IMR-90 (cell line): ENCODE measurements around the gene SLC22A6. TPM values are rescaled to one million over a fixed set of nuclear protein-coding genes. Genes with fewer than 3 reads are reported as not detected.

Experiments used
- ATAC-seq: fragments of 200-7000 bp; cut with Tn5 transposase; 2 replicates; pipeline ENCODE4 v1.9.1; 2020; ENCODE audit warnings: low read depth, mild to moderate bottlenecking, moderate library complexity
- BruUV-seq: library from RNA; stranded (reverse); fragments of 400-500 nt; replicated peaks from 2 replicates; lab custom pipeline; 2021; lab: Mats Ljungman, UMichigan
- CTCF ChIA-PET: fragments of 300-600 bp; formaldehyde crosslinking; extraction: SDS; loops from one replicate; lab custom pipeline; 2021; ENCODE audit warnings: antibody characterized with exemption; lab: Yijun Ruan, JAX
- POLR2A ChIA-PET: fragments of 300-600 bp; sonication (Branson Sonifier 250); formaldehyde crosslinking; loops from one replicate; lab custom pipeline; 2022; ENCODE audit warnings: antibody characterized with exemption; ENCODE audit not compliant: unreplicated experiment; lab: Charles Lee
- DNase-seq: peaks from one replicate; pipeline ENCODE4 v3.0.0; 2013
- H2AFZ ChIP-seq: replicated peaks from 2 replicates; pipeline ENCODE3; 2013; ENCODE audit warnings: low read length, mild to moderate bottlenecking; ENCODE audit not compliant: poor library complexity
- H2AK5ac ChIP-seq: 2 replicates; pipeline ENCODE4 v1.6.1; 2013; ENCODE audit warnings: low read depth, low read length, inconsistent platforms
- H2AK9ac ChIP-seq: replicated peaks from 2 replicates; pipeline ENCODE3; 2013; ENCODE audit warnings: mild to moderate bottlenecking, low read depth, low read length, moderate library complexity; ENCODE audit not compliant: poor library complexity
- H2BK120ac ChIP-seq: 2 replicates; pipeline ENCODE4 v1.6.1; 2013; ENCODE audit warnings: low read depth, low read length, inconsistent platforms
- H2BK15ac ChIP-seq: 3 replicates; pipeline ENCODE4 v1.6.1; 2013; ENCODE audit warnings: low read depth, low read length, inconsistent platforms
- H2BK20ac ChIP-seq: 2 replicates; pipeline ENCODE4 v1.6.1; 2013; ENCODE audit warnings: low read depth, mild to moderate bottlenecking, inconsistent platforms, low read length, moderate library complexity
- H2BK5ac ChIP-seq: 2 replicates; pipeline ENCODE4 v1.6.1; 2013; ENCODE audit warnings: mild to moderate bottlenecking, low read depth, low read length, inconsistent platforms; ENCODE audit not compliant: poor library complexity, severe bottlenecking
- H3K14ac ChIP-seq: replicated peaks from 2 replicates; pipeline ENCODE4 v1.6.1; 2013; ENCODE audit warnings: low read depth, low read length, inconsistent platforms
- H3K18ac ChIP-seq: 2 replicates; pipeline ENCODE4 v1.6.1; 2013; ENCODE audit warnings: low read depth, low read length, control low read depth
- H3K23ac ChIP-seq: 2 replicates; pipeline ENCODE4 v1.6.1; 2013; ENCODE audit warnings: low read depth, low read length, inconsistent platforms
- H3K27ac ChIP-seq: 2 replicates; pipeline ENCODE4 v1.5.1; 2013; ENCODE audit warnings: mild to moderate bottlenecking, control low read depth, low read length; ENCODE audit not compliant: insufficient read depth
- H3K27me3 ChIP-seq: 2 replicates; pipeline ENCODE4 v1.6.1; 2013; ENCODE audit warnings: low read length; ENCODE audit not compliant: control insufficient read depth, insufficient read depth
- H3K36me3 ChIP-seq: 2 replicates; pipeline ENCODE4 v1.6.1; 2013; ENCODE audit warnings: low read length, mixed read lengths; ENCODE audit not compliant: control insufficient read depth, insufficient read depth
- H3K4ac ChIP-seq: 2 replicates; pipeline ENCODE4 v1.6.1; 2013; ENCODE audit warnings: low read depth, low read length, inconsistent platforms
- H3K4me1 ChIP-seq: 2 replicates; pipeline ENCODE4 v1.6.1; 2013; ENCODE audit warnings: low read length, mixed read lengths; ENCODE audit not compliant: control insufficient read depth, insufficient read depth
- H3K4me2 ChIP-seq: 2 replicates; pipeline ENCODE4 v1.6.1; 2013; ENCODE audit warnings: low read depth, mild to moderate bottlenecking, control low read depth, low read length, moderate library complexity
- H3K4me3 ChIP-seq: 2 replicates; pipeline ENCODE4 v1.5.1; 2013; ENCODE audit warnings: low read depth, mild to moderate bottlenecking, control low read depth, low read length, moderate library complexity; ENCODE audit not compliant: insufficient read depth
- H3K56ac ChIP-seq: 2 replicates; pipeline ENCODE4 v1.6.1; 2013; ENCODE audit warnings: low read length, inconsistent platforms; ENCODE audit not compliant: insufficient read depth; ENCODE audit errors: extremely low read depth
- H3K79me1 ChIP-seq, 2 experiments: 2 replicates each; pipeline ENCODE4 v1.6.1; 2013; ENCODE audit warnings: low read length in 2 of 2, inconsistent platforms in 1 of 2, low read depth in 1 of 2
- H3K9ac ChIP-seq: 2 replicates; pipeline ENCODE4 v1.6.1; 2013; ENCODE audit warnings: low read depth, low read length, control low read depth
- H3K9me1 ChIP-seq: 2 replicates; pipeline ENCODE4 v1.6.1; 2013; ENCODE audit warnings: low read length, inconsistent platforms; ENCODE audit not compliant: insufficient read depth
- H3K9me3 ChIP-seq: 2 replicates; pipeline ENCODE4 v1.6.1; 2013; ENCODE audit warnings: low read length; ENCODE audit not compliant: control insufficient read depth, insufficient read depth
- H4K20me1 ChIP-seq: 2 replicates; pipeline ENCODE4 v1.6.1; 2013; ENCODE audit warnings: low read length, inconsistent platforms; ENCODE audit not compliant: insufficient read depth
- H4K5ac ChIP-seq: 2 replicates; pipeline ENCODE4 v1.6.1; 2013; ENCODE audit warnings: mild to moderate bottlenecking, low read depth, low read length, control low read depth
- H4K8ac ChIP-seq, 2 experiments: 2 replicates each; pipeline ENCODE4 v1.6.1; 2013; ENCODE audit warnings: low read depth in 2 of 2, low read length in 2 of 2, control low read depth in 1 of 2, inconsistent platforms in 1 of 2
- H4K91ac ChIP-seq: 2 replicates; pipeline ENCODE4 v1.6.1; 2013; ENCODE audit warnings: low read depth, low read length, inconsistent platforms; ENCODE audit not compliant: insufficient read depth
- MXI1 ChIP-seq: IDR thresholded peaks from 2 replicates; pipeline ENCODE4 v1.6.1; 2012; ENCODE audit warnings: low read depth, mild to moderate bottlenecking, low read length, moderate library complexity, borderline replicate concordance
- NFE2L2 ChIP-seq: fragments of 150-350 bp; IDR thresholded peaks from 2 replicates; pipeline ENCODE4 v1.6.1; 2016; ENCODE audit warnings: low read depth, mild to moderate bottlenecking, low read length
- RCOR1 ChIP-seq: IDR thresholded peaks from 2 replicates; pipeline ENCODE4 v1.6.1; 2012; ENCODE audit warnings: mild to moderate bottlenecking, low read length, improper control_type of control experiment; ENCODE audit not compliant: insufficient replicate concordance
- whole genome bisulfite sequencing, 2 experiments: methylation state at CpG; one replicate each; pipeline versions ENCODE4 v1.1.5 to v1.1.7; 2013; ENCODE audit warnings: missing lambda C conversion rate in 2 of 2; ENCODE audit not compliant: insufficient read length in 1 of 2; ENCODE audit errors: extremely low coverage in 2 of 2; 5-methylcytosine and 5-hydroxymethylcytosine counted together
- dilution Hi-C: fragments of 300-500 bp; cut with HindIII; formaldehyde crosslinking; loops from one replicate; pipeline ENCODE4 v1.14.3; 2018; ENCODE audit warnings: low sequenced_read_pairs; ENCODE audit not compliant: unreplicated experiment
- in situ Hi-C: fragments of 300-500 bp; cut with MboI; formaldehyde crosslinking; loops from 3 replicates; pipeline ENCODE4 v1.14.3; 2019; ENCODE audit warnings: low sequenced_read_pairs, inconsistent platforms, mixed read lengths
- intact Hi-C: fragments of 100-400 bp; cut with micrococcal nuclease; formaldehyde crosslinking; loops from 2 replicates; pipeline ENCODE4 v1.10.0; 2022
- polyA plus RNA-seq, 3 experiments: library from polyadenylated mRNA; depleted of rRNA; stranded (reverse); fragments of >200 nt; gene quantifications; 2 replicates each; pipeline ENCODE4 v1.2.3, GENCODE V29; 2012; ENCODE audit warnings: low replicate concordance in 1 of 3
- total RNA-seq: library from RNA; depleted of rRNA; stranded (reverse); fragments of >200 nt; gene quantifications from 2 replicates; pipeline ENCODE4 v1.2.3, GENCODE V29; 2012
- TF ChIP-seq, protein P1 (sequence below): conservative IDR thresholded peaks from 2 replicates; pipeline ENCODE4 v1.5.1; 2012; ENCODE audit warnings: mild to moderate bottlenecking, low read depth, low read length, improper control_type of control experiment
- TF ChIP-seq, protein P2 (sequence below): fragments of 150-350 bp; IDR thresholded peaks from 2 replicates; pipeline ENCODE4 v1.6.1; 2016; ENCODE audit warnings: low read depth, mild to moderate bottlenecking, low read length, moderate library complexity, borderline replicate concordance

SLC22A6 gene
- total and polyA plus RNA-seq, 2 of the 4 experiments (the other 2 are of a cell fraction) = not detected

DNA sequence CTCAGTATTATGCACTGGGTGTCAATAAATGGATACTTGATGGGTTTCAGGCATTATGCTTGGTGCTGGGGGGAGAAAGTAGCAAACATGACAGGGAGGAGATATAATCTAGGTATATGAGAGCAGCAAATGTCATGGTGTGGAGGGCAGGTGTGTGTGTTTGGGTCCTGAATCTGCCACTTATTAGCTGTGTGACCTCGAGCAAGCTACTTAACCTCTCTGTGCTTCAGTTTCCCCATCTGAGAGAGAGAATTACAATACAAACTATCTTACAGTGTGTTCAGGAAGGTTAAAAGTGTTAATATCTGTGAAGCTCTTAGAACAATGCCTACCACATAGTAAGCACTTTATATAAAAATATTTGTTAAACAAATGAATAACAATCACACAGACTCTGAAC lies 28.1 kb upstream of the SLC22A6 start:
- no peaks in the 10 kb centered on the region for H3K36me3 ChIP-seq
- no peak overlapping the region for H3K4me2 ChIP-seq
- ATAC-seq = no peak
- H4K5ac ChIP-seq = no peak overlapping the region
- WGBS, 2 experiments = no CpG with 5 or more reads among the region's 1 CpG
- H3K27me3 ChIP-seq = peaks cover 42% of the 10 kb centered on the region
- H3K4ac ChIP-seq = no peak overlapping the region
- no peak overlapping the region for H3K14ac ChIP-seq
- H3K9ac ChIP-seq = no peak overlapping the region
- no peaks in the 10 kb centered on the region for H3K4me1 ChIP-seq
- no peak overlapping the region for H2BK5ac ChIP-seq
- no peak overlapping the region for H2AK5ac ChIP-seq
- no peak overlapping the region for H2AFZ ChIP-seq
- no peak overlapping the region for H2BK120ac ChIP-seq
- H3K4me3 ChIP-seq = no peak overlapping the region
- no peak for TF ChIP-seq MXI1
- TF ChIP-seq, protein P1, sequence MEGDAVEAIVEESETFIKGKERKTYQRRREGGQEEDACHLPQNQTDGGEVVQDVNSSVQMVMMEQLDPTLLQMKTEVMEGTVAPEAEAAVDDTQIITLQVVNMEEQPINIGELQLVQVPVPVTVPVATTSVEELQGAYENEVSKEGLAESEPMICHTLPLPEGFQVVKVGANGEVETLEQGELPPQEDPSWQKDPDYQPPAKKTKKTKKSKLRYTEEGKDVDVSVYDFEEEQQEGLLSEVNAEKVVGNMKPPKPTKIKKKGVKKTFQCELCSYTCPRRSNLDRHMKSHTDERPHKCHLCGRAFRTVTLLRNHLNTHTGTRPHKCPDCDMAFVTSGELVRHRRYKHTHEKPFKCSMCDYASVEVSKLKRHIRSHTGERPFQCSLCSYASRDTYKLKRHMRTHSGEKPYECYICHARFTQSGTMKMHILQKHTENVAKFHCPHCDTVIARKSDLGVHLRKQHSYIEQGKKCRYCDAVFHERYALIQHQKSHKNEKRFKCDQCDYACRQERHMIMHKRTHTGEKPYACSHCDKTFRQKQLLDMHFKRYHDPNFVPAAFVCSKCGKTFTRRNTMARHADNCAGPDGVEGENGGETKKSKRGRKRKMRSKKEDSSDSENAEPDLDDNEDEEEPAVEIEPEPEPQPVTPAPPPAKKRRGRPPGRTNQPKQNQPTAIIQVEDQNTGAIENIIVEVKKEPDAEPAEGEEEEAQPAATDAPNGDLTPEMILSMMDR = no peak
- TF ChIP-seq NFE2L2 = no peak
- TF ChIP-seq, protein P2, sequence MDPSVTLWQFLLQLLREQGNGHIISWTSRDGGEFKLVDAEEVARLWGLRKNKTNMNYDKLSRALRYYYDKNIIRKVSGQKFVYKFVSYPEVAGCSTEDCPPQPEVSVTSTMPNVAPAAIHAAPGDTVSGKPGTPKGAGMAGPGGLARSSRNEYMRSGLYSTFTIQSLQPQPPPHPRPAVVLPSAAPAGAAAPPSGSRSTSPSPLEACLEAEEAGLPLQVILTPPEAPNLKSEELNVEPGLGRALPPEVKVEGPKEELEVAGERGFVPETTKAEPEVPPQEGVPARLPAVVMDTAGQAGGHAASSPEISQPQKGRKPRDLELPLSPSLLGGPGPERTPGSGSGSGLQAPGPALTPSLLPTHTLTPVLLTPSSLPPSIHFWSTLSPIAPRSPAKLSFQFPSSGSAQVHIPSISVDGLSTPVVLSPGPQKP = no peak
- TF ChIP-seq RCOR1 = no peak
- CTCF ChIA-PET = interaction anchor here (0.9 kb wide), 1 partner anchor 107 kb away, joined by 3 read pairs; no protein-coding TSS in a partner anchor
- H4K91ac ChIP-seq = no peak overlapping the region
- dilution Hi-C loops (no loop called here), in situ Hi-C loops (no loop called here), intact Hi-C loops (no loop called here)
- H2BK20ac ChIP-seq = no peak overlapping the region
- BruUV-seq = no TSS peak
- H2BK15ac ChIP-seq = no peak overlapping the region
- DNase-seq = no peak
- H2AK9ac ChIP-seq = no peak overlapping the region
- H3K9me1 ChIP-seq = no peaks in the 10 kb centered on the region
- H3K27ac ChIP-seq = no peak overlapping the region
- no peak overlapping the region for H4K8ac ChIP-seq
- no peaks in the 10 kb centered on the region for H4K20me1 ChIP-seq
- no peaks in the 10 kb centered on the region for H3K9me3 ChIP-seq
- no peaks in the 10 kb centered on the region for H3K79me1 ChIP-seq
- no peak overlapping the region for H3K56ac ChIP-seq
- POLR2A ChIA-PET = no interaction called here
- no peak overlapping the region for H3K23ac ChIP-seq
- no peak overlapping the region for H3K18ac ChIP-seq
